Muscle of back (tissue), 11 donors: Measurements from ENCODE around the gene HOXA2. TPM values are rescaled to one million over a fixed set of nuclear protein-coding genes. Genes with fewer than 3 reads are reported as not detected.

ENCODE experiments used
- DNase-seq, 3 donors: peaks; one replicate each; pipeline versions ENCODE4 v3.0.0 to v3.0.0-alpha.2; 2013
- polyA plus RNA-seq, 10 donors: library from polyadenylated mRNA; unstranded; fragments of 120-200 nt; gene quantifications; one replicate each; pipeline ENCODE4 v1.2.1, GENCODE V29; 2013; ENCODE audit not compliant: insufficient read length in 10 of 10

Gene HOXA2
- polyA plus RNA-seq, 10 donors = 1.6 to 7.4 (median 4.4) TPM

DNA sequence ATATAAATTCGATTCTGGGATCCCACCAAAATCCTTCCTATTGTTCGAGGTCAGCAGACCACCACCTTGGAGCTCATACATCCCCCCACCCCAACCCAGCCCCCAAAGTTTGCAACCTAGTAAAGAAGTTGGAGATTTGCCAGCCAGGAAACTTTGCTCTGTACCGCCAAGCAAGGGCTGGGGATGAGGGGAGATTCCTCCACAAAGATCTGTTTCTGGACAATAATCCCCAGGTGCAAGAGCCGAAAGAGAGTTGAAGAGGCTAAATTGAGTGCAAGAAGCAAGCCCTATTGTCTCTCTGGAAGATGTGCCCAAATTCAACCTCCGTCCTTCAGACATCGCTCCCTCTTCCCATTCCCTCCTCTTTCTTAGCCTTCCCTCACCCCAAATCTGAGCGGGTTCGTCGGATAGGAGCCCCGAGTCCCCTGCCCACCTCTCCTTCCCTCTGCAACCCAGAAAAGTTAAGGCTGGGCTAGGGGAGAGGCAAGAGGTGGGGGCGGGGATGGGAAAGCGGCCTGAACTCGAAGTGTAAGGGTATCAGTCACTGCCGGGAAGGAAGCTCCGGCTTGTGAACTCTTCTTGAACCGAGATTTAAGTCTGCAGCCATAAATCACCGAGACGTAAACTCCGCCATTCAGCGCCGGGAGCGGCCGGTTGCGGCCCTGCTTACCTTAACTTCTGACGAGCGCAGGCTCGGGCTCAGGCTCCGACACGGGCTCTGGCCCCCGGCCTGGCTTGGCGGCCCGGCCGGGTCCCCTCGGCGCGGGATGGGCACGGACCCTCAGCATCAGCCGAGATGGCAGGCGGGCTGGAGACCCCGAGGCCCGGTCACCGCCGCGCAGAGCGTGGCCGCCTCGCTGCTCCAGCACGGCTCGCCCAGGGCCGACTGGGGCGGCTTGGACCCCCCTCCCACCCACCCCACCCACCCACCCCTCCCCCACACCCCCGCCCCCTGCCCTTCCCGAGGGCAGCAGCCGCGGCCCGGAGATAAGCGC is 10.8 kb upstream of the HOXA2 start:
- DNase-seq = peak; percentile 57 to 93 (median 85)

DNA sequence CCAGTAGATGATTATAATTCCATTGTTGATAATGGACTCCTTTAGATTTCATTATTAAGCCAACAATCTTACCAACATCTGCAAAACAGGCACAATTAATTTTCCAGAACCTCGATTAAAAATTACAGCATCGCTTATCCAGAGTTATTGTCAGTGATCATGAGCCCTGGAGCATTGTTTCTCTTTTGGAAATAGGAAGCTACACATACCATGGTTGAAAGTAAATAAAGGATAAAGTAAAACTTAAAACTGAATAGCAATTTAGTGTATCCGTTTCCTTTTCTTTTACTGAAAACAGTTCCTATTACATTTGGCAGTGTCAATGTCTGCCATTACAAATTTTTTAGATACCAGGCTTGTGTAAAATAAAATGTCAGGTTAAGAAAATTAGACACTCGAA is 9.9 kb upstream of the HOXA2 start:
- peak in 1 of 3 donors; percentile 57 for DNase-seq

DNA sequence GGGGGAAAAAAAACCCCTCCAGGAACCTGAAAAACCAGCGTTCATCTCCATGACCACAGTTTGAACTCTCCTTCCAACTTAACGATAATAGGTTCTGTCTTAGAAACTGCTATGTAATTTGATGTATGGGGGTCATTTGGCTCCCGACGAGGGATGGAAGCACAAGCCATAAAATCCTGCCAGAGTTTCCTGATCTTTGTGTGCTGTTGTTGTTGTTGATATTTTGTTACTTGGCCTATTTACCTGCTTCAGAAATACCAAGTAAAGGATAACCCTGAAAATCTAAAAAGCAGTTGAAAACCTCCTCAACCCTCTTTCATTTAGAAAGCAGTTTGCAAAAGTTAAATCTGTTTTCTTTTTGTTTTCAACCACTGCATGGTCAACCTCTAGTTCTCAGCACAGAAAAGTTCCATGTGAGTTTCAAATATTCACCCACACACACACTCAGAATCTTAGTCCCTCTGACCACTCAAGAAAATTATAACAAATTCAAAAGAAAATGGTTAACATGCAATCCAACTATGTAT is 9.3 kb upstream of the HOXA2 start:
- peak in 2 of 3 donors; percentile 44 to 67 for DNase-seq

DNA sequence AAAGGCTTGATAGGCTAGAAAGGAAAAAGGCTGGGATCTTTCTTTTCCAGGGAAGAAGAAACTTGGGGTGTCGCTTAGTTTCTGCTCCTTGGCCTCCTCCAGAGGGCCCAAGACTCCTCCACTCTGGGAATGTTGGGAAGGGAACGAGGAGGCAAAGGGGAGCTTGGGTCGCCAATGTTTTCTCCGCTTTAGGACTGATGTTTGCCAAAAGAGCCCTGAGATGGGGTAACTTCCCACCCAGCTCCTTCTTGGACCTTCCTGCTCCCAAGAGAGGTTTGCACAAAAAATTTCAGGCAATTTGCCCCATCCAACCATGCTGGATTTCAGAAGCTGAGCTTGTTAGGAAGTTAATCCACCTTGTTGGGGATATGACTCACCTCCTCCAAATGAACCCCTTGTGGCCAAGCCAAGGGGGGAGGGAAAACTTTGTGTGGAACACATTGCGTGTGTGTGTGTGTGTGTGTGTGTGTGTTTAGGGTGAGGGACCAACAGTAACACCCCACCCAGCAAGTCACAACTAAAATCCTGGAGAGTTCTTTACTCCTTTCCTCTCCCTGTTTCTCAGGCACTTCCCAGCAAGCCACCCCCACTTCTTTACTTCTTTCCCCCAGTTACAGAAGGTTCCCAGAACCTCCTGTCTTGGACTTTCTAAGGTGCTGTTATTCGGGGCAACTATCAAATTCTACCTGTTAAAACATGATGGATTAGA is 8.7 kb upstream of the HOXA2 start:
- DNase-seq = peak in 2 of 3 donors; percentile 63 to 79

DNA sequence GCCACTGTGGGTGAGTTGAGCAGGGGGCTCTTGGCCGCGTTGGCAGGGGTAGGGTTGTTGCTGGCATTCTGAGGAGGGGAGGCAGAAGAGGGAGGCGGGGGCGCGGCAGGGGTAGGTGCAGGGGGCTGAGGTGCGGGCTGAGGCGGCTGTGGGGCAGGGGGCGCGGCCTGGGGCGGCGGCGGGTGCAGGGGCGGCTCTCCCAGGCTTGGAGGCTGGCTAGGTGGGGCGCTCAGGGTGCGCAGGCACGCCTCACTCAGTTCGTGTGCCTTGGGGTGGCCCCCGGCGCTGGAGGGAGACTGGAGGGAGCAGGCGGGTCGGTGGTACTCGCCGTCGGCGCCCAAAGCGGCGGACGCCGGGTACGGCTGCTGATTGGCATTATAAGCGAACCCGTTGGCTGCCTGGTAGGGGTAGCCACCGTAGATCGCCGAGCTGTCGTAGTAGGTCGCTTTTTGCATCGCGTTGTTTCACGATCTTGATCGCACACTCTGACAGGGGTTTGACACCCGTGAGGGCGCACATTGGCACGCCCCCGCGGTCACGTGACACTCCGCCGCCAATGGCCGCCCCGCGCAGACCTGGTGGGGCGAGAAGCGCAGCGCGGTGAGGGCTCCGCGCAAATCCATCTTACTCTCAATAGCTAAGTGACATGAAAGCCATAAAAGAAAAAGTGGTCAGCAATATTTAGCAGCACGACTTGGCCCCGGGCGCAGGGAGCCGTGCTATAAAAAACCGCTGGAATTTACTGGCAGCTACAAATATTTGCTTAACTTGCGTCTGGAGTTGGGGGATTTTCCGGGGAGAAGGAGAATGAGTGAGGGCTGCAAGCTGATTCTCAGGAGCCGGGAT is 7.9 kb upstream of the HOXA2 start:
- DNase-seq = peak in 2 of 3 donors; percentile 83 to 89

DNA sequence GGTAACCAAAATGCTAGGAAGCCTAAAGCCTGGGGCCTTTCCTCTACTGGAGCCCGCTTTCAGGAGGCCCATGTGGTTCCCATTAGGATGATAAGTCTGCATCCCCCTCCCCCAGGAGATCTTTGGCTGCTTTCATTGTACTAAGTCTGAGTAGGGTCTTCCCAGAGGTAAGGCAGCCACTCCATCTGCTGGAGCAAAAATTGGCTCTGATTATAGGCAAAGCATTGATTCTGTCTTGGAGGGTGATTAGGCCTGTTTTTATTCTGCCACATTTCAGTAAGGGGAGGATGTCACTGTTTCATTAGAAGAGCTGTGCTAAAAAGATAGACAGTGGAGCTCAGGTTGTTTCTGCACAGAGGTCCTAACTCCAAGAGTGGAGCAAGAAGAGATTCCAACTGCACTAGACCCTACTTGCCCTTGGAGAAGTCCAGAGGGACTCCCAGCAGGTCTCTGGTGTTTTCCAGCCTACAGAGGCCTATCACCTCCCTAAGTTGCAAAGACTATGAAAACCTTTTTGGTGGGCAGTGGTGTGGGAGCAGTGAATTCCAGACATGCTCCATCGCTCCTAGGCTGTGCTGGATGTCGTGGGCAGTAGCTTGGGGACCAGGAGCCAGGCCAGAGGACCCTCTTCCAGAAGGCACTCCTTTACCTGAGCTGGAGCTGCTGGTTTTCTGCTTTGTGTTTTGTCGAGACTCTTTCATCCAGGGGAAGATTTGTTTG is 7.1 kb upstream of the HOXA2 start:
- peak in 2 of 3 donors; percentile 70 to 85 for DNase-seq

DNA sequence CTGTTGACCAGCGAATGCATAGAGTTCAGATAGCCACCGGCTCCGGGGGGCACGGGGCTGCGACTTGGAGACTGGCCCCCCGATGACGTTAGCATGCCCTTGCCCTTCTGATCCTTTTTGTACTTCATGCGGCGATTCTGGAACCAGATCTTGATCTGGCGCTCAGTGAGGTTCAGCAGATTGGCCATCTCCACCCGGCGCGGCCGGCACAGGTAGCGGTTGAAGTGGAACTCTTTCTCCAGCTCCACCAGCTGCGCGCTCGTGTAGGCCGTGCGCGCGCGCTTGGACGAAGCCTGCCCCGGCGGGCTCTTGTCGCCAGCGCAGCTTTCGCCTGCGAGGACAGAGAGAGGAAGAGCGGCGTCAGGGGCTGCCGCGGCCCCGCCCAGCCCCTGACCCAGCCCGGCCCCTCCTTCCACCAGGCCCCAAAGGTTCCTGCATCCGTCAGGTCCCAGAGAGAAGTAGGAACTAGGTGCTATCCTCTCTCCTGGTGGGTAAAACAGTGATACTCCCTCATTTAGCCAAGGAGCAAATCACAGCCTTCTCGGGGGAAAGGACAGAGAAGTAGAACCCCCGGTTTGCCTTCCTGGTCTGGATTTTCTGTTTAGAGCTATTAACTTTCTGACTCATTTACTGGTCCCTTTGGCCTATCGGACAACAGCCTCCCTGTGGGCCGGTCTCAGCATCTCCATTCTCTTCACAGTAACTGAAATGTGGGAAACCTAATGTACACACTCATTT is 6.1 kb upstream of the HOXA2 start:
- peak in 2 of 3 donors; percentile 80 to 81 for DNase-seq

DNA sequence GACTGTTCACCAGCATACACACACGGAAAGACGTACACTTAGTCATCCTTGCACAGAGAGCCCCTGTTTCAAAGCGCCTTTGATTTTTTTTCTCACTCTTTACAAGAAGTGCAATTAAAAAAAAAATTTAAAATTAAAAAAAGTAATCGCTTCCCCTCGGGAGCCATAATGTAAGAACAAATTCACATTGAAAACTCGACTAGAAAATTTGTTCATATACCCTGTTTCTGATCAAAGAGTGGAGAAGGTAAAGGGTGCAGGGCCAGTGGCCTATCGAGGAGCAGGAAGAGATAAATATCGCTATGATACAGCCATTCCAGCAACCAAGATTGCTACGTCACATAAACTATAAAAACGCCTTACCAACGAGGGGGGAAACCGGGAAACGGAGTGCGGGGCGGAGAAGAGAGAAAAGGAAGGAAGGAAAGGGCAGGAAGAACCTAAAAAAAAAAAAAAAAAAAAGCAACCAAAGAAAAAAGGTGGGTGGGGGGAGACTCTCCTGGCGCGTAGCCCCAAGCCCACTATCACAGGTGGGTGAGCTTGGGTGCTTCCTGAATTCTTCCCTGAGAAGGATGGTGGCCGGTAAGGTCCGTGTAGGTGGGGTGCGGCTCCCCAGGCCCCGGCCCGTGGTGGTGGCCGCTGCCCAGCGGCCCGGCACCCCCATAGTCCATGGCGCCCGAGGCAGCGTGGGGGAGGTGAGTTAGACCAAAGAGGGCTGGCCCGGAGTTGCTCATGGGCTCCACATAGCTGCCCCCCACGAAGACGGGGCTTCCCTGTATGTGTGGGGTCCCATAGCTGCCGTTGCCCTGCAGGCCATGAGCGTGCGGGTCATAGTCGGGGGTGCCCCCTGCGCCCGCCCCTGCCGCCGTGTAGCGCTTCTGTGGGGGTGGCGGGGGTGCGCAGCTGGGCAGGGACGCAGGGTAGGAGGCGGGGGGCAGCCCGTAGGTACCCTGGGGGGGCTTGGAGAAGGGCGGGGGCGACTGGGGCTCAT is 5.2 kb upstream of the HOXA2 start:
- peak in 2 of 3 donors; percentile 42 to 54 for DNase-seq

DNA sequence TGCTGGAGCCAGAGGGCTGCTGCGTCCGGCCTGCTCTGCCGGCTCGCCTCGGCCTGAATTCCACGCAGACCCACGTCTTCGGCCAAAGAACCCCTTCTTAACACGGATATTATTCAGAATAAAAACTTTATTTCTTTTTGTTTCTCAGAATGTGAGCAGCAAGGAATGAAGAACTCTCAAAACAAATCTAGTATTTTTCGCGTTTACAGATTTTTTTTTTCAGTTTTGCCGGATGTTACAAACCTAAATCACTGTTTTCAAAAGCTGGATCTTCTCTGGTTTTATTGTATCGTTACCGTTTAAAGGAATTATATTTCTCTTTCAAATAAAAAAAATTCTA is 4.4 kb upstream of the HOXA2 start:
- DNase-seq = no peak

DNA sequence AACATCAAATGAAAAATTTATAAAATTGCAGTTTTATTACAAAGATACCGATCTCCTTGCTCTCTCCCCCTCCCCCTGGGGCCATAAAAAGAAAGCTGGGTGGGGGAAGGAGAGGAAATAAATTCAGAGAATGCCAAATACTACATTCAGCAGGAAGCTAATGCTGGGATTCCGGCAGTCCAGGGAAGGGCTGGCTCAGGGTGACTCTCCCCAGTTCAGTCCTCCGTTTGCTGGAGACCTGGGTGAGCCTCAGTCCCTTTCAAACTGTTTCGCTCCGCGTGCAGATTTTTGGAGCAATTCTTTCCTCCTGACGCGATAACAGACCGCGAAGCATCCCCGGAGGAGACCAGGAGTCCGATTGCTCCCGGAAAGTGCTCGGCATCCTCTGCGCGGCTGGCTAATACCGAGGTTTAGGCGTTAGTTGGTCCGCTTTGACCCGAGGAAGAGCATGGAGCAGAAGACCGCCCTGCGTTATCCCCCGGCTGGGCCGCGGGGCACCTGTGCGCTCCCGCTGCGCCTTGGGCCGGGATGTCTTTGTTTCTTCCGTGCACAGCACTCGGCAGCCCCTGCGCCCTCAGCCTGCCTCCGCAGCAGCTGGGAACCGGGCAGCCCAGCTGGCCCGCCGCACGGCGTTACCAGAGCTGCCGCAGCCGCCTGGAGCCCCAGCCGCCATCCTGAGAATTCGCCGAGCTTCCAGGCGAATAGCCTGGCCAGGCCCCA is 3.9 kb upstream of the HOXA2 start:
- DNase-seq = peak in 2 of 3 donors; percentile 60 to 83

DNA sequence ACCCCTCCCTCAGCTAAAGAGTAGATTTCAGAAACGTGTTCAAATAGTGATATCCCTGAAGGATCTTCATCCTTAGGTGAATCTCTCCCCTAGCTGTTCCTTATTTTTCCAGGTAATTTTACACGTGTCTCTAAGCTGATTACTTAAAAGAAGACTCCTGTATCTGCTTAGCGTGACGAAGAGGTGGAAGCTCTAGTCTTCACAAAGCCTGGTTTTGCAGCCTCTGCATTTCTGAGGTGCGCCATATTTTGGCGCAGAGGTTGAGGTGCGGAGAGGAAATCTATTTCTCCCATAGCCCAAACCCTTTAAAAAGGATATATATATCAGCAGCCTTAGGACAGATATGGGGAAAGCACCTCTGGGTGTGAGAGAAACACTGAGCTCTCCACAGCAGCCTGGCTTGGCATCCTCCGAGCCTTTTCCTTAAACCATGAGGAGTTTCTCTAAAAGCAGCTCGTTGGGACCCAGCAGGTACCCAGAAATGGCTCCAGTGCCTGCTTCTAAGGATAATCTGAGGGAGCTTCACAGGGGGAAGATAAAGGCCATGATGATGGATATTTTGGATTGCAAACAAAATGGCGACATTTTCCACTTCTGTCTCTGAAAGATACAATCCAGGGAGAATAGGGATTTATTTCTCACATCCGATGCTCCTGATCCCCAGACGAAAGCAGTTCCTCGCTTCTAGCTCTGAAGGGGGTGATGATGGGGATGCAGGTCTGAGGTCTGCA is 3.0 kb upstream of the HOXA2 start:
- DNase-seq = peak in 2 of 3 donors; percentile 45 to 47

DNA sequence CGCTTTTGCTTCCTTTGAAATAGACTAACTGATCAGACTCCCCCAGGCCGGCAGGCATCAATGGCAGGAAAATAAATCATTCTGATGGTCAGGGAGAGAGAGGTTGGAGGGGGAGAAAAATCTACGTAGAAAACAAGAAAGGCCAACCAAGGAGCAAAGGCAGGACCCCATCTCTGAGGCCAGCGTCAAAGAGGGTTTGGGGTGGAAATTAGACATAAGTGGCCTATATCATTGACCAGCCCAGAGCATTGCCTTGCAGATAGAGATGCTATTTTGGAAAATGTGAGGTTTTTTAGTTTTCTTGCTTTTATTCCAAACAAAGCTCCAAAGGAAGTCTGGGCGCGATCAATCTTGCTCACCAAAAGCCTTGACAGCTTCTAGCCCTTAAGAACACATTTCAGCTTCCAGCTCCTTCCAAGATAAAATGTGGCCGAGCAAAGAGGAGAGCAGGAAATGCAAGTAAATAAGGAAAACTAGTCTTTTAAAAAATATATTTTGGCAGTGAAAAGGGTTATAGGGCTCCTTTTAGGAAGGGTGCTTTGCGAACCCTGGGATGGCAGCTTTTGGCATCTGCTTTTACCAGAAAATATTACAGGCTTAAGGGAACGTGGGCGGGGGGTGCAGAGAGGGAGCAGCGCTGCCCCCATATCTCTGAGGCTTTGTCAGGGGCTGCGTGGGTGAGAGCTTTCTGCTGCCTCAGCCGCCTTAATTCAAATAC is 2.0 kb upstream of the HOXA2 start:
- peak in 2 of 3 donors; percentile 71 to 80 for DNase-seq

DNA sequence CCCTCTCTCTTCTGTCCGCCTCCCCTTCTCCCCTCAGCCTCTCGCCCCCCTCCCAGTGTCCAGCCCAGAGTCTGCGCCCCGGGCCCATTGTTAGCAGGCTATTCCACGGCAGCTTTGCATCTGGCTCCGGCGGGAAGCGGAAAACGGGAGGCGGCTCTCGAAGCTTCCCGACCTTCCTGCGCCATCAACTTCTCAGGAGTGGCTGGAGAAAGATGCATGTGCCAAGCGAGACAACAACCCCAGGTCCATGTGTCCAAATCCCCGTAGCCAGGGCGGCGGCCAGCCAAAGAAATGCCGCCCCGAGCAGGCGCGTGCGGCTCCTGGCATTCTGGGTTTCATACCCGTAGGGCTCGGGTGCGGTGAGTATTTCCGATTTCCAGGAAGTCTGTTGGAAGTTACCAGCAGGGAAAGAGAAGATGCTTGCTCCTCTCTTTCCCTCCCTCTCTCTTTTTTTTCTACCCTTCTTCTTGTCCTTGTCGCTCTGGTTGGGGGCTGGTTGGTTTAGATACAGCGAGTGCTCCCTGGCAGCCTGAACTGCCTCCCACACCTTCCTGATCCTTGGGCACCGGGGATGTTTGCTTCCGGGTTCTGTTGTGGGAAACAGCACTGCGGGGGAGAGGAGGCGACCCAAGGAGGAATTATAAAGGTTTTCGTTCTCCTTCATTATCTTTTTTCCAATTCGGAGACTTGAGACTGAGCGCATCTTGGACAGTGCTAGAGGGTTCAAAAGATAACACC is 1.2 kb upstream of the HOXA2 start:
- peak in 2 of 3 donors; percentile 45 to 65 for DNase-seq

DNA sequence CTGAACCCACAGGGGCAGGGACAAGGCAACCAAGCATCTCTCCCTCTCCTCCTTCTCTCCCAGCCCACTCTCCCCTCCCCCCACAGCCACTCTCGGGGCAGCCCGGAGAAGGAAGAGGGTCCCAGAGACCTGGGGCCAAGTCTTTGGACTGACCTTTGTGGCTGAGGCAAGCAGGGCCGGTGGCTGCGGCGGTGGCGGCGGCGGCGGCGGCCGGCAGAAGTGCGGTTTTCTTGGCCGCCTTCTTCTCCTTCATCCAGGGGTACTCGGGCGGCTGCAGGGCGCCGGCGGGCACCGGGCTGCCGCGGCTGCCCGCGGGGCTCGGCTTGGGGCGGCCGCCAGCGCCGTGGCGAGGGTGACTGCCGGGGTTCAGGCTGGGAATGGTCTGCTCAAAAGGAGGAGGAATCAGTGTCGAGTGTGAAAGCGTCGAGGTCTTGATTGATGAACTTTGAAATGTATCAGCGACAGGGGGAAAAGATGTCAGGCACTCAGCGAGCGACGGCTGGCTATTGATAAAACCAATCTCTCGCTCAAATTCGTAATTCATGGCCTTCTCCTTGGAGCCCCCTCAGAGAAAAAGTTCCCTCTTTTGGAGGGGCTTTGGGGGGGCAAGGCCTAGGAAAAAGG is 414 bp downstream of the HOXA2 start:
- DNase-seq = peak in 1 of 3 donors; percentile 49

DNA sequence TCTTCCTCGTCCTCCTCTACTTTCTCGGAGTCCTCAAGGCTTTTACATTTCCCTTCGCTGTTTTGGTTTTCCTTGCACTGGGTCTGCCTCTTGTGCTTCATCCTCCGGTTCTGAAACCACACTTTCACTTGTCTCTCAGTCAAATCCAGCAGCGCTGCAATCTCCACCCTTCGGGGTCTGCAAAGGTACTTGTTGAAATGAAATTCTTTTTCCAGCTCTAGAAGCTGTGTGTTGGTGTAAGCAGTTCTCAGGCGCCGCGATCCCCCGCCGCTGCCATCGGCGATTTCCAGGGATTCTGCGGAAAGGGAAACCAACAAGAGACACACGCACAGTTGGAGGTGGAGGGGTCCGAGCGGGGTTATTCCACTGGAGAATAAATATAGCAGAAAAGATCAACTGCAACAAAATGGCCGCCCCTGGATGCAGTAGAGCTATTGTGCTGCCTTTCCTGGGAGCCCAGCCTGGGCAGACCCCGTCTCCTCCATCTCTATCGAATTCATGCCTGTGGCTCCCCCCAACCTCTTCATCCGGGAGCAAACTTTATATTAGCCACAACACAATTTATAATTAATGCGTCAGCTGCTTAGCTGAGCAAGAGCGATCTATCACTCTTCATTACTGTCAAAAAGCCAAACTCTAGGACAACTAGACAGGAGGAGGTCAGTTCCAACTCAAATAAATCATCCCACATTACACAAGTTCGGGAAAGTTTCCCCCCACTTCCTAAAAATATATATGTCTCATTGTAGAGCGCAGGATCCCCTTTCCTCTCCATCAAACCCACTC is 1.1 kb downstream of the HOXA2 start:
- DNase-seq = peak in 2 of 3 donors; percentile 70 to 78
